UCSD-AML1 (cell line): ENCODE data around the gene DRC1.
A peak's percentile ranks its signal among the peaks of the same experiment; 100 is the strongest.

ENCODE experiments used
- DNase-seq: peaks from one replicate; lab custom pipeline; 2025; ENCODE audit not compliant: unreplicated experiment; lab: John Stamatoyannopoulos, UW

The DRC1 gene

DNA sequence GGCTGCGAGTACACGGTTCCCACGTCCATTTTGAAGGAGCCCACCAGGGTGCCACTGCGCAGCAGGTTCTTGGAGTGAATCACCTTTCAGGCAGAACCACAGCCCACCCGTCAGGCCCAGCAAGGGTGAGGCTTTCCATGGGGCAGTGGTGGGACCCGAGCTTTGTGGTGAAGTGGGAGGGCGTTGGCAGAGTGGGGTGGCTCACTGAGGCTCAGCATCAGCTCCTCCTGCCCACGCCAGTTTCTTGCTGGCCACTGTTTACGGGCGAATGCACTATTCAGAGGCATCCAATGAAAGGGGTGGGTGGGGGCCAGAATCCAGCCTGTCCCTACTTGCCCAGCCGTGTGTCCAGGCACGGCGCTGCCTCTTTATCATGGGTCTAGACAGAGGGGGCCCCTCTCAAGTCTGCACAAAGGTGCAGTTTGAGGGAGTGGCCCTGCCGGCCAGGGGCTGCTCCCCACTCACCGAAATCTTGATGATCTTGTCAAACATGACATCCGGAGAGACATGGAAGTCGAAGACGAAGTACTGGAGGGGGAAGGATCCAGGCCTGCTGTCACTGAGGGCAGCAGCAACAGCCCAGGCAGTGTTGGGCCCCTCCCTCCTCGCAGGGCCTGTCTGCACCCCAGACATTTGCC lies 87.6 kb downstream of the DRC1 start:
- no peak for DNase-seq

DNA sequence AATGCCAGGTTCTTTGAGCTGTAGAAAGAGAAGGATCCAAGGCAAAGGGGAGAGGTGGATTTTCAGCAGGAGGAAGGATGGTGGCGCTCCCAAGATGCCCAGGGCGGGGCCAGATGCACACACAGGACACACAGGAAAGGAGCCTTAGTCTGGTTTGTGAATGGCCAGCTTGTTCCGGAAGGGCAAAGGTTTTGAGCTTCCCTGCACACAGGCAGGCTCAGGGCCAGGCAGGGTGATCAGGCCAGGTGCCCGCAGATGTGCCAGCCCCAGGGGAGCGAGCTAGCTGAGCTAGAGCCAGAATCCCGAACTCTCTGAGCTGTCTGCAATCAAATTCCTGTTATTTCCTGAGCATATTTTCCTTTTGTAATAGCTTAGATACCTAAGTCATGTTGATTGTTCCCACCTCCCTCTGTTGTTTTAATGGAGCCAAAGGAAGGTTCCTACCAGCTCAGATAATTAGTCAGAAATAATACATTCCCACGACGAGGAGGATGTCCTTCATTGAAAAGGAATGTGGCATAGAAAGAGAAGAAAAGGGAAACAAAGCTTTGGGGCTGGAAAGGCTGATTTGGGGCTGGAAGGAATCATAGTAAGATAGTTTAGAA lies 89.9 kb downstream of the DRC1 start:
- no peak for DNase-seq

DNA sequence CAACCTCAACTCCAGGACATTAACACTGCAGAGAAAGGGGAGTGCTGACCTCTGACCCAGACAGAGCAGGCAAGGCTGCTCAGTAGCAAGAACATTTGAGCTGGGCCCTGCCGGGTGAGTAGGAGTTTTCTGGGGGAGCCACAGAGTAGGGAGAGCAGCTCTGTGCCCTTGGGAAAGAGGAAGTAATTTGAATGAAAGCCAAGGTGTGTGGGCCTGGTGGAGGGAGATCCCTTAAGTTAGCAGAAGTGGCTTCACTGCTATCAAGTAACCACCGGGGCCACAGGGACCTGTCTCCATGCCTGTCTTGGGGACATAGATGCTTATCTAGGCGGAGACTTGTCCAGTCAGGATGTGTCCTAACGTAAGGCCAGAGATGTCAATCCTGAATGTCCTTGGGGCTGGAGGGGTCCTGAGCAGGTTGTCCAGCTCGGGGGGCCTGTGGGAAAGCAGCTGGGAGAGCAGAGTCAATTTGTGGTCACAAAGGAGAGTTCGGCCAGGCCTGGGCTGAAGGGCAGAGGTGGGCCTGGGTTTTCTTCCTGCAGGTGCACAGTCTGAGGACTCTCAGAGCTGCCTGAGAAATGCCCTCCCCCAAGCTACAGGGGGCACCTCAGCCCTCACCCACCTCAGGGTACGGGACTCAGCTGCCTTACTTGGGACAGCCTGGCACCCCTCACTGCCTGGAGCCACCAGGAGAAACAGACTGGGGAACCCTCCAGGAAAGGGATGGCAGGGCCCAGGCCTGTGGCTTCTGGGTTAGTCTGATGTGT lies 91.2 kb downstream of the DRC1 start:
- peak; percentile 38 for DNase-seq

DNA sequence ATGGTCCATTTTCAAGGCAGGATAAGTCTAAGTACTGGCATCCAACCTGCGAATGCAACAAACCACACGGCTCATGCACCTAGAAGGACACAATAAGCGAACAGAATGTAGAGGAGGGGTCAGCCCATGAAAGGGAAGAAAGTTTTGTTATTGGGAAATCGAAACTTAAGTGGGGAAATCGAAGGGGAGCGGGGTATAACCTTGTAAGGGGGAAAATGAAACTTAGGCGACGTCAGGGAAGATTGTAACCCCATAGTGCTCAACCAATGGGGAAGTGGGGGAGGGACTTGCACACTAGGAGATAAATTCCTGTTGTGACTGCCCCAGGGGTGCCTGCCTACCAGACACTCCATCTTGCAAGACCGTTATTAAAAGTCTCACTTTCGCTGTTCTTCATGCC lies 91.8 kb downstream of the DRC1 start:
- no peak for DNase-seq

GRCh38 chr2:26494199-26494598 lies 92.5 kb downstream of the DRC1 start:
- DNase-seq = no peak

DNA sequence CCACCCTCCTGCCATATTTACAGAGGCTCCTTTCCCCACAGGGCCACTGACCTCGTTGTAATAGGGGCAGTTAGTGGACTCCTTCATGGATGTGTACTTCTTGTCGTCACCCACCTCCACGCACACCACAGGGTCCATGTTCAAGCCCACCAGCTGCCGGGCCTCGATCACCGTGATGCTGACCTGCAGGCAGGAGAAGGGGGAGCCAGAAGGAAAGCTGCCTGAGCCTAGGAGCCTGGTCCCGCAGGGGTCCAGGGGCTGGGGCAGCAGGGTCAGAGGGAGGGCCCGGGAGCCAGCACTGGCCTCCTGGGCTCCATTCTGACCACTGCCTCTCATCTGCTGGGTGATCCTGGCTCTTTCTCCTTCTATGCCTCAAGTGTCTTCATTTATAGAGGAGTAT lies 93.2 kb downstream of the DRC1 start:
- no peak for DNase-seq

- DNase-seq = no peak
These were observed 94.1 kb downstream of the DRC1 start for GRCh38 chr2:26495705-26496297.

DNA sequence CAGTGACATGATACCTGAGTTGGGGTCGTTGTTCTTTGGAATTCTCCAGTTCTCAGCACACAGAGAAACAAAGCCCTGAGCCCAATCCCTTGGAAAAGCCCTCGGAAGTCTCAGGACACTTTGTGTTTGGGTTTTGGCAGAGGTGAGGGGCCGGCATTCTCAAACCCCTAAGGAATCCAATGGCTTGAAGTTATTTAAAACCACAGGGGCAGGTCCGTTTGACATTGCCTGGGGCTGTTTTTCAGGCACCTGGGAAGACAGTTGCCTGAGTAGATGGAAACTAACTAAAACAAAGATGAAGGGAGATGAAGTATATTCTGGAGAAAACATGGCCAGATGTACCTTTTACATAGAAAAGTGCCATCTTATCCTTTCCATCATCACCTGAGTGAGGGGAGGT lies 98.7 kb downstream of the DRC1 start:
- no peak for DNase-seq

GRCh38 chr2:26503231-26503880 lies 101.6 kb downstream of the DRC1 start:
- DNase-seq = peak; percentile 83

DNA sequence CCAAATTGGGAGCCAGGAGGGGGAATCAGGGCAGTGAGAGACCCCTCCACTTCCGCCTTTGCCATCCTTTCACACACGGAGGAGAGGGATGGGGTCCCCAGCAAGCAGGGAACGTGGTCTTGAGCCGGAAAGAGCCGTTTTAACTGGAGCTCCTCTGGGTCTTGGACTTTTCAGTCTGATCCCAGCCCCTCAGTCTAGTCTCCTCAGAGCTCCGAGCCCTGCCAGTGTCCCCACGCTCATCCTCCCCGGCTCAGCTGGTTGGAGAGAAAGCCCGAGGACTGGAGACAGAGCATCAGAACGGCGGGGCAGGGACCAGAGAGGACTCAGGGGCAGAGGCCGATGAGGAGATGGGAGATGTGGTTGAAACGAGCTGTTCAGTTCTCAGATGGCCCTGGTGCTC lies 102.3 kb downstream of the DRC1 start:
- DNase-seq = no peak

DNA sequence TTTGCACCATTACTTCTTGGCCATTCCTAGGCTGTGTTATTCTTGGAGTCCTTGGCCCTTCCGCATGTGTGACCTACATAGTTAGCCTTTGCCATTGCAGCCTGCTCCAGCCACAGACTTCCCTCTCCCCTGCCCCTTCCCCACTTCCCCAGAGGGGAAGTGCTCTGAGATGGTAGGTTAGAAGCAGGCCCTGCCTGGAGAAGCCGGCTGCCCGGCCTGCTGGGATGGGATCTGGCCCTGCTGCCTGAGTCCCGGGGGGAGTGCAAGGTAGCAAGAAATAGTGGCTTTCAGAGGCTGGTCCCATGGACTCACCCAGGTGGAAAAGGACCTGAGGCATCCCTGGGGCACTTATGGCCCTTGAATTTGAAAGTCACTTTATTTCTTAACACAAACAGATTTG lies 104.6 kb downstream of the DRC1 start:
- DNase-seq = peak; percentile 26
